Brain pericyte (primary cell): ENCODE measurements around the gene CRYBA2.

Experiments used
- DNase-seq: peaks from one replicate; pipeline ENCODE4 v3.0.0-alpha.2; 2012; ENCODE audit warnings: low read depth, low spot score

Gene CRYBA2

GRCh38 chr2:218993345-218994315 lies at the start of gene CRYBA2:
CRYBA2 (minus strand) TSS chr2:218993422; CDS start chr2:218993176, 246 bp downstream.
- no peak for DNase-seq

- DNase-seq = no peak
Measured at GRCh38 chr2:219042750-219043149, 49.5 kb upstream of the CRYBA2 start.

- no peak for DNase-seq
Measured at GRCh38 chr2:219042157-219042556, 48.9 kb upstream of the CRYBA2 start.

- no peak for DNase-seq
Measured at GRCh38 chr2:219041252-219041651, 48.0 kb upstream of the CRYBA2 start, which contains the start of gene CFAP65. CFAP65 (minus strand) TSS chr2:219041516; CDS start chr2:219039048, 2,468 bp downstream.

GRCh38 chr2:219038600-219038999 lies 45.4 kb upstream of the CRYBA2 start:
- no peak for DNase-seq

GRCh38 chr2:219037783-219038499 lies 44.7 kb upstream of the CRYBA2 start:
- DNase-seq = no peak

- DNase-seq = no peak
Measured at GRCh38 chr2:219035942-219036341, 42.7 kb upstream of the CRYBA2 start.

GRCh38 chr2:219034823-219035222 lies 41.6 kb upstream of the CRYBA2 start:
- DNase-seq = no peak

- DNase-seq = no peak
Measured at GRCh38 chr2:219032051-219032745, 39.0 kb upstream of the CRYBA2 start.

- no peak for DNase-seq
Measured at GRCh38 chr2:219031005-219031738, 38.0 kb upstream of the CRYBA2 start.

- DNase-seq = no peak
Measured at GRCh38 chr2:219030177-219030940, 37.1 kb upstream of the CRYBA2 start.

GRCh38 chr2:219029829-219030165 lies 36.6 kb upstream of the CRYBA2 start:
- DNase-seq = no peak

- no peak for DNase-seq
Measured at GRCh38 chr2:219028996-219029828, 36.0 kb upstream of the CRYBA2 start.

- DNase-seq = no peak
Measured at GRCh38 chr2:219028141-219028540, 34.9 kb upstream of the CRYBA2 start.

GRCh38 chr2:219027511-219028055 lies 34.4 kb upstream of the CRYBA2 start:
- no peak for DNase-seq

- no peak for DNase-seq
Measured at GRCh38 chr2:219026946-219027345, 33.7 kb upstream of the CRYBA2 start.

- DNase-seq = no peak
Measured at GRCh38 chr2:219025637-219026585, 32.7 kb upstream of the CRYBA2 start.

- DNase-seq = no peak
Measured at GRCh38 chr2:219024059-219024458, 30.8 kb upstream of the CRYBA2 start.
